HG03571 (cell line): ENCODE measurements around the gene AKIRIN2.
A peak's percentile ranks its signal among the peaks of the same experiment; 100 is the strongest.

Experiments
- ATAC-seq: cut with Tn5 transposase; IDR thresholded peaks from one replicate; pipeline ENCODE4 v1.9.1; 2021; ENCODE audit not compliant: unreplicated experiment

Gene AKIRIN2

GRCh38 chr6:87656857-87657256, 45.2 kb downstream of the AKIRIN2 start:
- ATAC-seq, result peak; percentile 80

- no peak for ATAC-seq
Measured at GRCh38 chr6:87655824-87656223, 46.2 kb downstream of the AKIRIN2 start.

GRCh38 chr6:87654875-87655454, 47.1 kb downstream of the AKIRIN2 start:
- no peak for ATAC-seq

GRCh38 chr6:87654122-87654521, 47.9 kb downstream of the AKIRIN2 start:
- ATAC-seq, result no peak

GRCh38 chr6:87653074-87653962, 48.7 kb downstream of the AKIRIN2 start:
- ATAC-seq, result no peak

GRCh38 chr6:87645080-87645479, 57.0 kb downstream of the AKIRIN2 start:
- peak; percentile 49 for ATAC-seq

- no peak for ATAC-seq
Measured at GRCh38 chr6:87641065-87641692, 60.9 kb downstream of the AKIRIN2 start.

GRCh38 chr6:87639373-87639772, 62.7 kb downstream of the AKIRIN2 start:
- no peak for ATAC-seq

GRCh38 chr6:87637106-87637505, 64.9 kb downstream of the AKIRIN2 start:
- no peak for ATAC-seq

- ATAC-seq, result no peak
Measured at GRCh38 chr6:87636315-87636714, 65.7 kb downstream of the AKIRIN2 start.

- no peak for ATAC-seq
Measured at GRCh38 chr6:87633851-87634250, 68.2 kb downstream of the AKIRIN2 start.

- no peak for ATAC-seq
Measured at GRCh38 chr6:87630746-87631145, 71.3 kb downstream of the AKIRIN2 start.

GRCh38 chr6:87628881-87629280, 73.2 kb downstream of the AKIRIN2 start:
- ATAC-seq, result no peak

- ATAC-seq, result no peak
Measured at GRCh38 chr6:87628424-87628823, 73.6 kb downstream of the AKIRIN2 start.
